Endothelial cell (in vitro differentiated cells): ENCODE measurements around the gene GSTA4. TPM values are rescaled to one million over a fixed set of nuclear protein-coding genes. Genes with fewer than 3 reads are reported as not detected.

ENCODE experiments used
- DNase-seq: peaks from one replicate; pipeline ENCODE4 v3.0.0; 2021; ENCODE audit warnings: low spot score
- H3K27ac Mint-ChIP-seq: one replicate; pipeline ENCODE4 v1.8.0; 2021; ENCODE audit warnings: mixed read lengths, inconsistent platforms; ENCODE audit not compliant: unreplicated experiment
- H3K27me3 Mint-ChIP-seq: one replicate; pipeline ENCODE4 v1.8.0; 2021; ENCODE audit warnings: mild to moderate bottlenecking, moderate library complexity, mixed read lengths, inconsistent platforms; ENCODE audit not compliant: unreplicated experiment
- H3K36me3 Mint-ChIP-seq: one replicate; pipeline ENCODE4 v1.8.0; 2021; ENCODE audit warnings: mild to moderate bottlenecking, low read depth, mixed read lengths, inconsistent platforms; ENCODE audit not compliant: unreplicated experiment
- H3K4me1 Mint-ChIP-seq: one replicate; pipeline ENCODE4 v1.8.0; 2021; ENCODE audit warnings: mild to moderate bottlenecking, mixed read lengths, inconsistent platforms; ENCODE audit not compliant: unreplicated experiment
- H3K4me3 Mint-ChIP-seq: one replicate; pipeline ENCODE4 v1.8.0; 2021; ENCODE audit warnings: mild to moderate bottlenecking, mixed read lengths, inconsistent platforms; ENCODE audit not compliant: unreplicated experiment
- H3K9me3 Mint-ChIP-seq: one replicate; pipeline ENCODE4 v1.8.0; 2021; ENCODE audit warnings: mixed read lengths, inconsistent platforms; ENCODE audit not compliant: unreplicated experiment
- CTCF ChIP-seq: fragments of 200-600 bp; sonication (generic); IDR thresholded peaks from one replicate; pipeline ENCODE4 v1.5.0; 2021; ENCODE audit warnings: antibody characterized with exemption; ENCODE audit not compliant: unreplicated experiment
- total RNA-seq: library from RNA; stranded (reverse); fragmentation: NEBNext Ultra II Directional; extraction: Animal tissue kit (Norgen Biotek cat#: 25700); gene quantifications from one replicate; pipeline ENCODE4 v1.2.1, GENCODE V29; 2021; ENCODE audit not compliant: unreplicated experiment

Gene GSTA4
- total RNA-seq, 1 donor from 2014 or later = 16.2 TPM

GRCh38 chr6:52972989-52973388 lies 22.1 kb downstream of the GSTA4 start:
- Mint-ChIP-seq H3K9me3 (no peaks in the 10 kb centered on the region), H3K4me1 (no peaks in the 10 kb centered on the region), H3K27me3 (peaks cover 2% of the 10 kb centered on the region), H3K4me3 (no peak overlapping the region), H3K27ac (no peak overlapping the region), H3K36me3 (no peaks in the 10 kb centered on the region)
- TF ChIP-seq CTCF = no peak
- no peak for DNase-seq

GRCh38 chr6:52969359-52969758 lies 25.7 kb downstream of the GSTA4 start:
- no peak for DNase-seq
- no peaks in the 10 kb centered on the region for H3K4me1 Mint-ChIP-seq
- H3K36me3 Mint-ChIP-seq = no peaks in the 10 kb centered on the region
- TF ChIP-seq CTCF = no peak
- H3K27ac Mint-ChIP-seq = no peak overlapping the region
- peaks cover 2% of the 10 kb centered on the region for H3K27me3 Mint-ChIP-seq
- H3K9me3 Mint-ChIP-seq = no peaks in the 10 kb centered on the region
- H3K4me3 Mint-ChIP-seq = no peak overlapping the region

- Mint-ChIP-seq H3K27me3 (peaks cover 5% of the 10 kb centered on the region), H3K9me3 (no peaks in the 10 kb centered on the region), H3K27ac (no peak overlapping the region), H3K4me3 (no peak overlapping the region), H3K36me3 (peaks cover 9% of the 10 kb centered on the region), H3K4me1 (peaks cover under 1% of the 10 kb centered on the region)
- TF ChIP-seq CTCF = no peak
- no peak for DNase-seq
These were observed 29.0 kb downstream of the GSTA4 start for GRCh38 chr6:52966101-52966500.

- Mint-ChIP-seq H3K27ac (no peak overlapping the region), H3K27me3 (peaks cover 5% of the 10 kb centered on the region), H3K4me3 (no peak overlapping the region), H3K36me3 (peaks cover 9% of the 10 kb centered on the region), H3K9me3 (no peaks in the 10 kb centered on the region), H3K4me1 (peaks cover 3% of the 10 kb centered on the region)
- TF ChIP-seq CTCF = no peak
- DNase-seq = no peak
These were observed 29.7 kb downstream of the GSTA4 start for GRCh38 chr6:52965380-52965779.

- Mint-ChIP-seq H3K4me3 (no peak overlapping the region), H3K4me1 (peaks cover 3% of the 10 kb centered on the region), H3K9me3 (no peaks in the 10 kb centered on the region), H3K27ac (no peak overlapping the region), H3K27me3 (peaks cover 5% of the 10 kb centered on the region), H3K36me3 (peaks cover 12% of the 10 kb centered on the region)
- no peak for TF ChIP-seq CTCF
- no peak for DNase-seq
These were observed 30.8 kb downstream of the GSTA4 start for GRCh38 chr6:52964318-52964717.
